NCI-H1417 treated with DMSO at 0.1 percent for 48 hours (cell line): ENCODE measurements around the gene BRSK2.
"Not testable (repeated sequence)": the region's sequence is repeated elsewhere in the genome, so short reads cannot be mapped to it uniquely, and the experiment has no call there.

Experiments
- DNase-seq: peaks from one replicate; lab custom pipeline; 2025; lab: John Stamatoyannopoulos, UW

The BRSK2 gene

DNA sequence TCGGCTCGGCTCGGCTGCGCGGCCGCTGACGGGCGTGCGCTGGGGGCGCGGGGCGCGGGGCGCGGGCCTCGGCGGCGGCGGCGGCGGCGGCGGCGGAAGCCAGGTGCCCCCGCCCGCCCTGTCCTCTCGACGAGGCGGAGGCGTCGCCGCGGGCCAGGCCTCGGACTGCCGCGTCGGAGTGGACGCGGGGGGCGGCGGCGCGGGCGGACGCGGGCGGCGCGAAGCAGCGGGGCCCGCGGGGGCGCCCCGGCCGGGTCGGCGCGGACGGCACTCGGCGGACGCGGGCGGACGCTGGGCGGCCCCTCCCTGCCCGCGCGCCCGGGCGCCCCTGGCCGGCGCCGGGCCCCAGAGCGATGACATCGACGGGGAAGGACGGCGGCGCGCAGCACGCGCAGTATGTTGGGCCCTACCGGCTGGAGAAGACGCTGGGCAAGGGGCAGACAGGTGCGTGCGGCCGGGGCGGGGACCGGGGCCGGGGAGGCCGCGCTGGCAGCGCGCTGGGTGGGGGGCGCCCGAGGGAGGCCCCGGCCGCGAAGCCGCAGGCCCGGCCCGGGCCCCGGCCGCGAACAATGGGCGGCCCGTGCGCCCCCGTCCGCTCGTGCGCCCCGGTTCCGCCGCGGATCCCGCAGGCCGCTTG lies at the start of gene BRSK2:
Gene BRSK2, plus strand, starts transcription at position 3 of the 637 bp plus-strand sequence. Its CDS starts 351 bp downstream, at position 354.
- DNase-seq = no peak

- DNase-seq = no peak
Observed at GRCh38 chr11:1340111-1340510, 49.6 kb upstream of the BRSK2 start.

DNA sequence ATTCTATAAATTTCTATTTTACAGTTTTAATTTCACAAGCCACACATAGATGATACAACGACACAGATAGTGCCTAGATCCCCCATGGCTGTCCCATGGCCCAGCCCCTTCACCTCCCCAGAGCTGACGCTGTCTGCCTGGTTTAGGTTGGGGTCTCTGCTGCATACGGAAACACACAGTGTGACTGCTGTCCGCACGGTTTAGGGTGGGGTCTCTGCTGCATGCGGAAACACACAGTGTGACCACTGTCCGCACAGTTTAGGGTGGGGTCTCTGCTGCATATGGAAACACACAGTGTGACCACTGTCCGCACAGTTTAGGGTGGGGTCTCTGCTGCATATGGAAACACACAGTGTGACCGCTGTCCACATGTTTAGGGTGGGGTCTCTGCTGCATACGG lies 48.5 kb upstream of the BRSK2 start:
- DNase-seq = not testable (repeated sequence)

DNA sequence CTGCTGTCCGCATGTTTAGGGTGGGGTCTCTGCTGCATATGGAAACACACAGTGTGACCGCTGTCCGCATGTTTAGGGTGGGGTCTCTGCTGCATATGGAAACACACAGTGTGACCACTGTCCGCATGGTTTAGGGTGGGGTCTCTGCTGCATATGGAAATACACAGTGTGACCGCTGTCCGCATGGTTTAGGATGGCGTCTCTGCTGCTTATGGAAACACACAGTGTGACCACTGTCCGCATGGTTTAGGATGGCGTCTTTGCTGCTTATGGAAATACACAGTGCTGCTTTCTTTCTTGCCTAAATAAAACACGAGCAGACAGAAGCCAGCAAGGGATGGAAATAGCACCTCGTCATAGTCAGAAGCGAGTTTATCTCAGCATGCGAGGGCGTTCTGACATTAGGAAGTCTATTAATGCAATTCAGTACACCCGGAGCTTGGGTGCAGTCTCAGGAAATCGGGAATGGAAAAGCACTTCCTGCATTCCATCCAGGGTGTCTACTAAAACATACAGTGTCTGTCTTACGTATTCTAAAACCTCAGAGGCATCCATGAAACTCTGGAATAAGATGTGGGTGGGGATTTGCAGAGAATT lies 47.7 kb upstream of the BRSK2 start:
- DNase-seq = no peak

DNA sequence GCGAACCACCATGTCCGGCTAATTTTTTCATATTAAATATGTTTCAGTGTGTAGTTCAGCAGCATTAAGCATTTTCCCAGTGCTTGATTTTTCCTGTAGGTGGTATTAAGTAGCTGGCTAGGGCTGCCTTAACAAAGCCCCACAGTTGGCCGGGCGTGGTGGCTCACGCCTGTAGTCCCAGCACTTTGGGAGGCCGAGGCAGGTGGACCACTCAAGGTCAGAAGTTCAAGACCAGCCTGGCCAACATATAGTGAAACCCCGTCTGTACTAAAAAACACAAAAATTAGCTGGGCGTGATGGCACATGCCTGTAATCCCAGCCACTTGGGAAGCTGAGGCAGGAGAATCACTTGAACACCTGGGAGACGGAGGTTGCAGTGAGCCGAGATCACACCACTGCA lies 46.8 kb upstream of the BRSK2 start:
- DNase-seq = no peak

DNA sequence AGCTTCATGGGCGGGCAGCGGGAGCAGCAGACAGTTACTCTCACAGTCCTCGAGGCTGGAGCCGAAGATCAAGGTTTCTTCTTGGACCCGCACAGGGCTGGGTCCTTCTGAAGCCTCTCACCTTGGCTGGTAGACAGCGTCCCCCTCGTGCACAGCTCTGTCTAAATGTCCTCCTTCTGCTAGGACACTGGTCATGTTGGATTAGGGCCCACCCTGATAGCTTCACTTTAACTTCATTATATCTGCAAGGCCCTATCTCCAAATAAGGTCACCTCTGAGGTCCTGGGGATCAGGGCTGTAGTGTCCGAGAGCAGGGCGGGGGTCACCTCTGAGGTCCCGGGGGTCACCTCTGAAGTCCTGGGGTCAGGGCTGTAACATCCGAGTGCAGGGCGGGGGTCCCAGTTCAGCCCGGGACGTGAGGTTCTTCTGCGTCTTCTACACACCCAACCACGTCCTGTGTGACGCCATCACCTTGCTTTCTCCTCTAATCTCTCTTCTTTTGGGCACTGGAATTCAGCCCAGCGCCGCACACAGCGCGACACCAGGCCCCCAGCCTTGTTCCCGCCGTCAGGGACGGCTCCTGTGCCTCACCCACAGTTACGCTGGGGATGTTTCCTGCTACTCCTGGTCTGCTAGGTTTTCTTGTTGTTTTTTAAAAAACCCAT lies 46.2 kb upstream of the BRSK2 start:
- DNase-seq = no peak

DNA sequence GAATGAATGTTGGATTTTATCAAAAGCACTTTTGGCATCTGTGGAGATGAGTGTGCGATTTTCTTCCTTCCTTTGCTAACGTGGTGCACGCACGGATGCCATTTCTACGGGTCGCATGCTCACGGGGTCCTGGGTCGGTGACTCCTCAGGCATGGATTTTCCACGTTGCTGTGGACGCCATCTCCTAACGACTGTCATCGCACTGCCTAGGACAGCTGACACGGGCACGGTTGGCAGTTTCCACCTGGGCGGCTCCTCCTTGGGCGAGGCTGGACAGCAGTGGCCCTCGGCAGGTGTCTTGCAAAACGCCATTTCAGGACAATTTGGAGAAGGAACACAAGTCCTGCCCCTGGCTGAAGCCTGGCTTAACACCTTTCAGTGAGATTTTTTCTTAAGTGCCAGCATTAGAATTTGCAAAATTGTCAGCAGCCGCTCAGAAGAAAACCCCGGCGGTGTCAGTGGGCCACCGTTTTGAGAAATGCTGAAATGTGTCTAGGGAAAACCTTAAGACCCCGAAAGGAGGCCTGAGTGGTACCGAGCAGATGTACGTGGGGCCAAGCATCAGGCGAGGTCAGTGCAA lies 45.6 kb upstream of the BRSK2 start:
- DNase-seq = no peak

GRCh38 chr11:1345737-1346513 lies 43.8 kb upstream of the BRSK2 start:
- no peak for DNase-seq

DNA sequence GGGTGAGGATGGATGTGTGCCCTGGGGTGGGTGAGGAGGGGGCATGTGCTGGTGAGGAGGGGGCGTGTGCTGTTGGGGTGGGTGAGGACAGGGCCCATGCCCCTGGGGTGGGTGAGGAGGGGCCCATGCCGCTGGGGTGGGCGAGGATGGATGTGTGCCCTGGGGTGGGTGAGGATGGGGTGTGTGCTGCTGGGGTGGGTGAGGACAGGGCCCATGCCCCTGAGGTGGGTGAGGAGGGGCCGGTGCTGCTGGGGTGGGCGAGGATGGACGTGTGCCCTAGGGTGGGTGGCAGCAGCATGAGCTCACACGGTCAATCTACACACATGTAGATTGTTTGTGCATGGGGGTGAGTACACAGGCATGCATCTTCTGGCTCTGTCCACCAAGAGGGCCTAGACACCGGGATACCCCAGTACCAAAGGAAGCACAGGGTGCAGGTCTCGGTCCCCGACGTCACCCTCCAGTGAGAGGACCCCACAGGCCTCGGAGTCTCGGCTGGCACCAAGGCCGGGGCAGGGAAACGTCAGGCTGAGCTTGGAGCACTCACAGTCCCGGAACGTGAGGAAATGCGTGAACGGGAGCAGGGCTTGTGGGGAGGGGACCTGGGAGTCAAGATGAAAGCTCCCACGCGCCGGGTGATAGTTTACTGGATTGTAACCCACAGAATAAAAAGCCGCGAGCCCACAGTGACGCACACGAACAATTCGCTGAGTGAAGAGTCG lies 42.9 kb upstream of the BRSK2 start:
- no peak for DNase-seq

GRCh38 chr11:1347411-1347999 lies 42.2 kb upstream of the BRSK2 start:
- not testable (repeated sequence) for DNase-seq

DNA sequence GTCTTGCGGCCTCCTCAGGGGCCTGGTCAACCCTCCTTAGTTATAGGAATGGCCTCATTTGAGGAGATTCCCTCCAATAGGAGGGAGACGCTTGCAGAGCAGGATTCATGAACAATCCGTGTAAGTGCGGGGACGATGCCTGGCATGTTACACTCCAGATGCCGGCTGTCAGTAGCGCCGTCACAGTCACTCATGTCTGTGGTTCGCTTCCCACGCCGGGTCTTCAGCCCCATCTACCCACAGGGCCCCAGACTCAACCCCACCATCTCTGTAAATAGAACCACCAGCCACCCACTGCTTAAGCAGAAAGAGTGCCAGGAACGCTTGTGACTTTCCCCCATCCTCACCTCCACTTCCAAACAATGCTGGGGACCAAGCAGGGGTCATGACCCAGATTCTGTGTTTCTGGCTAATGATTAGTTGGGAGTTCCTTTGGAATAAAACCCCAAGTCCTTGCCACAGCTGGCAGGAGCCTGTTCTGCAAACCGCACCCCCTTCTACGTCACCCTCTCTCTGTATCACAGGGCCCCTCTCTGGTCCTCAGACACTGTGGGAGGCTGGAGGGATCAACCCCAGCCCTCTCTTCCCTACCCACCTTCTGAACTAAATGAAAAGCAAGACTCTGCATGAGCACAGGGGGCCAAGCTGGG lies 41.5 kb upstream of the BRSK2 start:
- DNase-seq = no peak

- no peak for DNase-seq
Observed at GRCh38 chr11:1348796-1349326, 40.9 kb upstream of the BRSK2 start.

DNA sequence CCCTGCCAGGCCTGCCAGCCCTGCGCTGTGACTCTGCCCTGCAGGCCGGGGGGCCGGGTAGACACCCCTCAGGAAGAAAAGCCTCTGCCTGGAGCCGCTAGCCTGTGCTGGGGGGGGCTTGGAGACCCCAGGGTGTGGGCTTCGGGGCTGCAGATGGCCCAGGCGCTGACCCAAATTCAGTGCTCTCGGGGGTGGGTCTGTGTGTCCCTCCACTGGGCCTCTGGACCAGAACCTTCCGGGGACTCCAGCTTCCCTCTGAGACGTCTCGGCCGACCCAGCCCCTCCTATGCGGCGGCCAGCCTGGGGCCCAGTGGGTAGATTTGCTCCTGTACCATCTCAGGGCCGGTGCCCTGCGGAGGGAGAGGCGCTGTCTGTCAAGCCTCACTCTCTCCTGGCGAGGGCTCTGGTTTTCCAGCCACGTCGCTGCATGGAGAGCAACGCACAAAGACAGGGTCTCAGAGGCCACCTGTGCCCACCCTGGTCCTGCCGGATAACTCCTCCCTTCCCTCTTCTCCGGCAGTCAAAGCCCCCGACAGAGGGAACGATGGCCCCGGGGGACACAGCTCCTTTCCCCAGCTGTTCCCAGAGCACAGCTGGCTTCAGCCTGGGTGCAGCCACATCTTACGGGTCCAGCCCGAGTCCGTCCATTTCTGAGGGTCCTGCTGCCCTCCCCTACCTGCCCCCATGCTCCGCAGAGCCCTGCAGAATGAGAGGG lies 40.2 kb upstream of the BRSK2 start:
- DNase-seq = no peak

- no peak for DNase-seq
Observed at GRCh38 chr11:1350086-1350725, 39.5 kb upstream of the BRSK2 start.

DNA sequence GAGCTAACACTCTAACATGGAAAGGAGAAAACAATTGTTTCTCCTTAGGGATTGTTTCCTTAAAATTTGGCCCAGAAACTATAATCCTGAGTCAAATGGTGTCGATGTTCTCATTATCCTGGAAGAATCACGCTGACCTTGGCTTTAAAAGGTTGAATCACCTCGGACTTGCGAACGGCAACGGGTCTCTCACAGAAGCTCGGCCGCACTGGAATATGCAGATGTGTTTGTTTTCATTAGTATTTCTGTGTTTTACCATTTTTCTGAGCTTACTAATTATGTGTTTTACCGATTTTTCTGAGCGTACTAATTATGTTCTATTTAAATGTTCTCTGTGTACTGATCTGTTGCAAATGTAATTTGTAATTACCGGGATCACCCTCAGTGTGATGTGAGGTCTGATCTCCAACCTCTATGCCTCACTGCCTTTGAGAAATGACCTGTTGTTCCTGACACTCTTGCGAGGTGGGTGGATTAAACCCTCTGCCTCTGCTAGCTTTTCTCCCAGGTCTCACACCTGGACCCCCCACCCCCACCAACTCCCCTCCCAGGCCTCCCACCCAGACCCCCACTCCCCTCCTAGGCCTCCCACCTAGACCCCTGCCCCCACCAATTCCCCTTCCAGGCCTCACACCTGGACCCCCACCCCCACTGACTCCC lies 38.3 kb upstream of the BRSK2 start:
- DNase-seq = no peak

DNA sequence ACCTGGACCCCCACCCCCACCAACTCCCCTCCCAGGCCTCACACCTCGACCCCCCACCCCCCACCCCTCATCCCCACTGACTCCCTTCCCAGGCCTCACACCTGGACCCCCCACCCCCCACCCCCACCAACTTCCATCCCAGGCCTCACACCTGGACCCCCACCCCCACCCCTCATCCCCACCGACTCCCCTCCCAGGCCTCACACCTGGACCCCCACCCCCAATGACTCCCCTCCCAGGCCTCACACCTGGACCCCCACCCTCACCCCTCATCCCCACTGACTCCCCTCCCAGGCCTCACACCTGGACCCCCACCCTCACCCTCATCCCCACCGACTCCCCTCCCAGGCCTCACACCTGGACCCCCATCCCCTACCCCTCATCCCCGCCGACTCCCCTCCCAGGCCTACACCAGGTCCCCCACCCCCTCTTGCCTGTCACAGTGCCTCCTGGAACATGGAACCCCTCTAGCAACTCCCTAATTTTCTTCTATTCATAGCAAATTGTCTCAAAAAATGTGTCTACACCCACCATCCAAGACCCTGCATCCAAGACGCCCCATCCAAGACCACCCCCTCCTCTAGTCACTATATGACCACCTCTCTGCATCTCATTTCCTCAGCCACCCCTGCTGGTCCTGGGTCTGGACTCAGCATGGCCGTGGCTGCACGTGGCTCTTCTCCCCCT lies 36.9 kb upstream of the BRSK2 start:
- no peak for DNase-seq

DNA sequence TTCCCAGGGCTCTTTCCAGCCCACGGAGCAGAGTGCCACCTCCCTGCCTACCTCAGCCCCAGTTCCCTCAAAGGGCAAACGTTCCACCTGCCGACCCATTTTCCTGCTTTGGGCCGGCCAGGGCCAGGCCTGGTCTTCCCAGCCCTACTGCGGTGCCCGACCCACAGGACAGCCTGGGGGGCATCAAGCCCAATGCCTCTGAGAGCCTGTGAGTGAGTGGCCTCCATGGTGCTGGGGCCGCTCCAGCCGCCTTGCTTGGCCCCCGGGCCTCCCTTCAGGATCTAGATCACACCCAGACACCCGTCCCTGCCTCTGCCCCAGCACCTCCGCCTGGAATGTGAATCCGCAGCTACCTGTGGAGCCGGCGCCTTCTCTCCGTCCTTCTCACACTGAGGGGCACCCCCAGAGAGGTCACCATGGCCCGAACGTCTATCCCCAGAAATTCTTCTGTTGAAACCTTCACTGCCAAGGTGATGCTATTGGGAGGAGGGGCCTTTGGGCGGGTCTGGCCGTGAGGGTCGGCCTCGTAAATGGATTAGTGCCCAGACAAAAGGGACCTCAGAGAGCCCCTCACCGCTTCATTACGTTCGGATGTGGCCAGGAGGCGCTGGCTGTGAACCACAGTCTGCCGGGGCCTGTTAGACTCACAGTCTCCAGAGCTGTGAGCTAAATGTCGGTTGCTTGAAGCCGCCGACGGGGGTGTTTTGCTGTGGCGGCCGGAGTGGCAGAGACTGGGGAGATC lies 36.2 kb upstream of the BRSK2 start:
- DNase-seq = no peak
